ENCODE measurements around the gene SORCS3.

DNA sequence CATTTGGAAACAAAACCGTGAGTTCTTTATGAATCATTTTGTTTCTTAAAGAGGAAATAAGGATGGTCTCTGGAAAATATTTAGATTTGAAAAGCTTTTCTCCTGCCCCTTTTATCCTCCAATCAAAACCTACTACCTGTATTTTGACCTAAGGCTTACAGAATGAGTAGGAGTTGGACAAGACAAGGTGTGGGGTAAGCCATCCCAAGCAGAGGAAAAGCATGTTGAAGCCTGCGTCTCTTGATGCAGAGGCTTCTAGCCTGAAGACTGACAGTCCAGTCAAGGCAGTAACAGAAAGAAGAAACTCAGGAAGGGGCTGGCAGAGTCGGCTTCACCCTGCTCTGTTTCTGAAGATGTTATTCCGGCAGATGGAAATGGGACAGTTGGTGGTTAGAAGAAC lies 551.1 kb downstream of the SORCS3 start:
- TF ChIP-seq EZH2 (IDR thresholded peaks at IDR 0.05; ENCODE audit: insufficient read depth, poor library complexity, severe bottlenecking) (no peak), EZH2phosphoT487 (IDR thresholded peaks at IDR 0.05; ENCODE audit: insufficient read depth, low read depth) (no peak)
